HepG2 (cell line): ENCODE measurements around the gene IFT172. TPM values are rescaled to one million over a fixed set of nuclear protein-coding genes. Genes with fewer than 3 reads are reported as not detected.

Experiments used
- ARNTL ChIP-seq: sonication (generic); formaldehyde crosslinking; IDR thresholded peaks from 2 replicates; pipeline ENCODE4 v1.4.0; 2020; ENCODE audit warnings: mild to moderate bottlenecking, missing genetic modification reagents
- CHD2 ChIP-seq: IDR thresholded peaks from 2 replicates; pipeline ENCODE4 v1.6.1; 2011; ENCODE audit warnings: low read depth, low read length, improper control_type of control experiment
- E2F5 ChIP-seq: sonication (generic); formaldehyde crosslinking; conservative IDR thresholded peaks from 2 replicates; pipeline ENCODE4 v1.4.0; 2020; ENCODE audit warnings: missing genetic modification reagents
- GABPA ChIP-seq, 2 experiments: IDR thresholded peaks; 2 replicates each; pipeline ENCODE4 v1.6.1; 2011 to 2016; ENCODE audit warnings: low read depth in 2 of 2, low read length in 1 of 2, missing biosample characterization in 1 of 2, missing genetic modification characterization in 1 of 2
- HIC2 ChIP-seq: sonication (generic); formaldehyde crosslinking; IDR thresholded peaks from 2 replicates; pipeline ENCODE4 v1.9.0; 2022; ENCODE audit warnings: low read depth, missing genetic modification reagents
- HNRNPLL ChIP-seq: fragments of 200-400 bp; formaldehyde crosslinking; IDR thresholded peaks from 2 replicates; pipeline ENCODE4 v1.6.1; 2017; ENCODE audit warnings: mild to moderate bottlenecking, low read depth, low read length; ENCODE audit not compliant: poor library complexity, severe bottlenecking
- MTF1 ChIP-seq: sonication (generic); formaldehyde crosslinking; IDR thresholded peaks from 2 replicates; pipeline ENCODE4 v1.5.0; 2020; ENCODE audit warnings: missing genetic modification reagents
- MTF2 ChIP-seq: sonication (generic); formaldehyde crosslinking; IDR thresholded peaks from 2 replicates; pipeline ENCODE4 v1.5.0; 2020; ENCODE audit warnings: missing genetic modification reagents, borderline replicate concordance
- NFIB ChIP-seq: sonication (generic); formaldehyde crosslinking; IDR thresholded peaks from 2 replicates; pipeline ENCODE4 v1.9.0; 2021; ENCODE audit warnings: missing genetic modification reagents, mild to moderate bottlenecking, borderline replicate concordance
- PAX8 ChIP-seq: sonication (generic); formaldehyde crosslinking; IDR thresholded peaks from 2 replicates; pipeline ENCODE4 v1.8.0; 2022; ENCODE audit warnings: mild to moderate bottlenecking, missing genetic modification reagents, borderline replicate concordance
- PHF21A ChIP-seq: sonication (generic); formaldehyde crosslinking; IDR thresholded peaks from 2 replicates; pipeline ENCODE4 v1.5.0; 2020; ENCODE audit warnings: mild to moderate bottlenecking, missing genetic modification reagents
- THAP9 ChIP-seq: sonication (generic); formaldehyde crosslinking; IDR thresholded peaks from 2 replicates; pipeline ENCODE4; 2020; ENCODE audit warnings: missing genetic modification reagents, mild to moderate bottlenecking, borderline replicate concordance
- TRIM24 ChIP-seq: sonication (generic); formaldehyde crosslinking; IDR thresholded peaks from 2 replicates; pipeline ENCODE4 v1.8.0; 2022; ENCODE audit warnings: mild to moderate bottlenecking, missing genetic modification reagents
- ZNF296 ChIP-seq: sonication (generic); formaldehyde crosslinking; conservative IDR thresholded peaks from 2 replicates; pipeline ENCODE4 v1.5.0; 2020; ENCODE audit warnings: mild to moderate bottlenecking, missing genetic modification reagents
- ZNF30 ChIP-seq: sonication (generic); formaldehyde crosslinking; IDR thresholded peaks from 2 replicates; pipeline ENCODE4 v1.5.0; 2020; ENCODE audit warnings: mild to moderate bottlenecking, missing genetic modification reagents
- ZNF326 ChIP-seq: sonication (generic); formaldehyde crosslinking; IDR thresholded peaks from 2 replicates; pipeline ENCODE4 v1.4.0; 2020; ENCODE audit warnings: missing genetic modification reagents, borderline replicate concordance
- ZNF44 ChIP-seq: sonication (generic); formaldehyde crosslinking; IDR thresholded peaks from 2 replicates; pipeline ENCODE4 v1.5.1; 2020; ENCODE audit warnings: mild to moderate bottlenecking, missing genetic modification reagents
- ZNF547 ChIP-seq: sonication (generic); formaldehyde crosslinking; IDR thresholded peaks from 2 replicates; pipeline ENCODE4 v1.5.1; 2020; ENCODE audit warnings: mild to moderate bottlenecking, missing genetic modification reagents
- ZNF737 ChIP-seq: sonication (generic); formaldehyde crosslinking; IDR thresholded peaks from 2 replicates; pipeline ENCODE4 v1.5.0; 2020; ENCODE audit warnings: missing genetic modification reagents, mild to moderate bottlenecking, borderline replicate concordance
- ZNF83 ChIP-seq: sonication (generic); formaldehyde crosslinking; IDR thresholded peaks from 2 replicates; pipeline ENCODE4 v1.4.0; 2020; ENCODE audit warnings: missing genetic modification reagents, mild to moderate bottlenecking, borderline replicate concordance
- polyA plus RNA-seq, 8 experiments: library from polyadenylated mRNA; depleted of rRNA in 3 of 8; stranded (reverse) in 7 of 8; unstranded in 1 of 8; fragments of >200 nt; fragmentation: Illumina TruSeq in 4 of 8; extraction: Trizol in 4 of 8; gene quantifications; 2 replicates each; pipeline versions ENCODE4 v1.2.1 to v1.2.3, GENCODE V29; 2011 to 2016; ENCODE audit warnings: low read depth in 4 of 8, missing spikeins in 1 of 8, mixed read lengths in 1 of 8; ENCODE audit not compliant: insufficient read depth in 1 of 8
- total RNA-seq, 5 experiments: library from RNA; depleted of rRNA; stranded (reverse); fragments of >200 nt; fragmentation: Illumina TruSeq; extraction: Trizol; gene quantifications; 2 replicates each; pipeline ENCODE4 v1.2.3, GENCODE V29; 2016; ENCODE audit warnings: low read depth in 1 of 5
- TF ChIP-seq, protein P1 (sequence below): IDR thresholded peaks from 2 replicates; pipeline ENCODE4 v1.6.1; 2016; ENCODE audit warnings: low read depth, borderline replicate concordance
- TF ChIP-seq, protein P2 (sequence below): sonication (generic); formaldehyde crosslinking; IDR thresholded peaks from 2 replicates; pipeline ENCODE4 v1.4.0; 2020; ENCODE audit warnings: missing genetic modification reagents

Gene IFT172
- total and polyA plus RNA-seq, 2 of the 13 experiments (the other 11 are each of a cell fraction or from before 2014, with no cell fraction given): 21.6 to 35.7 TPM

DNA sequence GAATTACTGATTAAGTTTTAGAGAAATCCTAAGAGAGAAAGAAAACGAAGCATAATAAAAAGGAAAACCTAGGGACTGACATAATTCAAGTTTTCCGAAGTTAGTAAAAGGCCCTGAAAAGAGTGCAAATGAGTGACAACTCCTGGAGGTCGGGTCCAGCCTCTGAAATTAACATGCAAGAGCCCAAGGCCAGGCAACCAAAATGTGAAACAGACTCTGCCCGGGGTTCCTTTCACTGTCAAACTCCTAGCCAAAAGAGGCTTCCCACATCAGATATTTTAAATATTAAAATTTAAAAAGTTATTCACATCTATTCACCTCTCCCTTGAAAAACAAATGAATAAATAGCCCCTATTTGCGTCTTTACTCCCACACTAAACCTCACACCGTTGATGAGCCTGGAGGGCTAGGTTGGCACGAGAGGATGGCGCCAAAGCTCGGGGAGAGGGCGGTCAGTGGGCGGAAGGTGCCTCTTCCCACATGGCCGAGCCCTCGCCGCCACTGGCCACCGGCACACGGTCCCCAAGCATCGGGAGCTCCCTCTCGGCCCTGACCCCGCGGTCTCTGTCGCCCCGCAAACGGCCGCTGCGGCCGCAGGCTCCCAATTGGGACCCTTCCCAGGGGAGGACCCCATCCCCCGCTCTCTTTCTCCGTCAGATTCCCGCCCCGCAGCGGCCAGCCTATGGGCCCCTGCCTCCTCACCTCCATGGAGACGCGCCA lies 80.8 kb downstream of the IFT172 start (continued):
- TF ChIP-seq THAP9 (CRISPR knock-in tag) (no peak), CHD2 (no peak), PHF21A (no peak), ZNF30 (CRISPR knock-in tag) (peak; percentile 46; the same call in 1 of the 2 replicates), HIC2 (peak; percentile 25; the same call in 1 of the 2 replicates), ZNF547 (CRISPR knock-in tag) (no peak), E2F5 (CRISPR knock-in tag) (no peak), ZNF44 (no peak), ZNF296 (CRISPR knock-in tag) (no peak), MTF2 (CRISPR knock-in tag) (no peak), TRIM24 (CRISPR knock-in tag) (no peak), HNRNPLL (no peak), GABPA (IDR thresholded peaks at IDR 0.05; ENCODE audit: low read depth, low read length) (0 out of 2 replicates have a peak, but pooled peaks have one; percentile 0), GABPA (CRISPR knock-in tag; IDR thresholded peaks at IDR 0.05; ENCODE audit: low read depth) (no peak), ARNTL (CRISPR knock-in tag) (0 out of 2 replicates have a peak, but pooled peaks have one; percentile 16), NFIB (CRISPR knock-in tag) (no peak), MTF1 (CRISPR knock-in tag) (peak; percentile 9; the same call in 1 of the 2 replicates), ZNF326 (CRISPR knock-in tag) (no peak), ZNF83 (no peak), PAX8 (CRISPR knock-in tag) (no peak), ZNF737 (CRISPR knock-in tag) (no peak)
- TF ChIP-seq, protein P1, sequence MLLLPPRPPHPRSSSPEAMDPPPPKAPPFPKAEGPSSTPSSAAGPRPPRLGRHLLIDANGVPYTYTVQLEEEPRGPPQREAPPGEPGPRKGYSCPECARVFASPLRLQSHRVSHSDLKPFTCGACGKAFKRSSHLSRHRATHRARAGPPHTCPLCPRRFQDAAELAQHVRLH (CRISPR knock-in tag): no peak
- TF ChIP-seq, protein P2, sequence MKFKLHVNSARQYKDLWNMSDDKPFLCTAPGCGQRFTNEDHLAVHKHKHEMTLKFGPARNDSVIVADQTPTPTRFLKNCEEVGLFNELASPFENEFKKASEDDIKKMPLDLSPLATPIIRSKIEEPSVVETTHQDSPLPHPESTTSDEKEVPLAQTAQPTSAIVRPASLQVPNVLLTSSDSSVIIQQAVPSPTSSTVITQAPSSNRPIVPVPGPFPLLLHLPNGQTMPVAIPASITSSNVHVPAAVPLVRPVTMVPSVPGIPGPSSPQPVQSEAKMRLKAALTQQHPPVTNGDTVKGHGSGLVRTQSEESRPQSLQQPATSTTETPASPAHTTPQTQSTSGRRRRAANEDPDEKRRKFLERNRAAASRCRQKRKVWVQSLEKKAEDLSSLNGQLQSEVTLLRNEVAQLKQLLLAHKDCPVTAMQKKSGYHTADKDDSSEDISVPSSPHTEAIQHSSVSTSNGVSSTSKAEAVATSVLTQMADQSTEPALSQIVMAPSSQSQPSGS (CRISPR knock-in tag): no peak; the same call in 1 of the 2 replicates
